Activated CD8-positive, alpha-beta memory T cell treated with anti-CD3 and anti-CD28 coated beads for 36 hours (primary cell): ENCODE data around the gene IFIT1B. TPM values are rescaled to one million over a fixed set of nuclear protein-coding genes. Genes with fewer than 3 reads are reported as not detected.
"Not testable (repeated sequence)": the region's sequence is repeated elsewhere in the genome, so short reads cannot be mapped to it uniquely, and the experiment has no call there.

Experiments
- CTCF ChIA-PET: fragments of 350-600 bp; sonication (Branson Sonifier 250); formaldehyde crosslinking; loops from one replicate; lab custom pipeline; 2021; ENCODE audit warnings: antibody characterized with exemption; lab: Charles Lee
- POLR2A ChIA-PET: fragments of 350-600 bp; sonication (Branson Sonifier 250); formaldehyde crosslinking; loops from one replicate; lab custom pipeline; 2021; ENCODE audit warnings: antibody characterized with exemption; lab: Charles Lee
- total RNA-seq, 2 experiments: library from RNA; stranded (reverse); gene quantifications; one replicate each; pipeline ENCODE4 v1.2.3, GENCODE V29; 2021

The IFIT1B gene
- total RNA-seq, 2 experiments from 2014 or later = not detected

GRCh38 chr10:89347701-89348457 lies 30.0 kb upstream of the IFIT1B start:
- ChIA-PET POLR2A (no interaction called here), CTCF (no interaction called here)

GRCh38 chr10:89348481-89348880 lies 29.4 kb upstream of the IFIT1B start:
- CTCF ChIA-PET = no interaction called here

DNA sequence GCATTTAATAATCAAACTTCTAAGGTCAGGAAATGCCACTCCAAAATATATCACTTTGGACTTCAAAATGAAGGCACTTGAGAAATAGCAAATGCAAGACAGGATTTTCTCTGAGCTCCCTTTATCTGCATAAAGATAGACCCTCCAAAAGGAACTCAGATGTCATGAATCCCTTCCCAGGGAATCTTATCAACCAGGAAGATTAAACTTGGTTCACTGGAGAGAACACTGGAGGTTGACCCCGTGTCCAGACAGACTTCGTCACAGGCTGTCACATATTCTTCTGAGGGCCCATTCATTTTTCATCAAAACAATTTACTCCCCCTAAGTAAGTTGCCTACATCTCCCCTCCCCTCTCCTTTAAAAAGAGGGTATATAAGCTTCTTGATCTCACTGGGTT lies 28.9 kb upstream of the IFIT1B start:
- POLR2A ChIA-PET = no interaction called here
- CTCF ChIA-PET = no interaction called here

More at GRCh38 chr10:89348481-89348880, 29.4 kb upstream of the IFIT1B start:
- POLR2A ChIA-PET = no interaction called here

- POLR2A ChIA-PET, CTCF ChIA-PET: not testable (repeated sequence)
Observed at GRCh38 chr10:89350631-89351315, 27.1 kb upstream of the IFIT1B start.

DNA sequence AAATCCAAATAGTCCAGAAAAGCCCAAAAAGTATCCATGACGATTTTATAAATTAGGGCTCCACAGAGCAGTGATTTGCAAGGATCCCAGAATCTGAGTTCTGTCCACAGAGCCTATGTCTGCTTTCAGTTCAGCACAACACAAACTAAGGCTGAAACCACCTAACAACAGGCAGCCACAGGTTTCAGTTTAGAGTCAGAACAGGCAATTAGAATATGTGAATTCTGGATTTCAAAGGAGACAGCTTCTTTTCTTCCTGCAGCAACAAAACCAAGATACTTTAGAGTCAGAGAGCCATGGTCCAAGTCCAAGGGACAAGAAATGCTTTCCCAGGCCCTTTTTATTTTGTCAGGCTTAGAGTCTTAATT lies 26.5 kb upstream of the IFIT1B start:
- ChIA-PET CTCF (no interaction called here), POLR2A (no interaction called here)

DNA sequence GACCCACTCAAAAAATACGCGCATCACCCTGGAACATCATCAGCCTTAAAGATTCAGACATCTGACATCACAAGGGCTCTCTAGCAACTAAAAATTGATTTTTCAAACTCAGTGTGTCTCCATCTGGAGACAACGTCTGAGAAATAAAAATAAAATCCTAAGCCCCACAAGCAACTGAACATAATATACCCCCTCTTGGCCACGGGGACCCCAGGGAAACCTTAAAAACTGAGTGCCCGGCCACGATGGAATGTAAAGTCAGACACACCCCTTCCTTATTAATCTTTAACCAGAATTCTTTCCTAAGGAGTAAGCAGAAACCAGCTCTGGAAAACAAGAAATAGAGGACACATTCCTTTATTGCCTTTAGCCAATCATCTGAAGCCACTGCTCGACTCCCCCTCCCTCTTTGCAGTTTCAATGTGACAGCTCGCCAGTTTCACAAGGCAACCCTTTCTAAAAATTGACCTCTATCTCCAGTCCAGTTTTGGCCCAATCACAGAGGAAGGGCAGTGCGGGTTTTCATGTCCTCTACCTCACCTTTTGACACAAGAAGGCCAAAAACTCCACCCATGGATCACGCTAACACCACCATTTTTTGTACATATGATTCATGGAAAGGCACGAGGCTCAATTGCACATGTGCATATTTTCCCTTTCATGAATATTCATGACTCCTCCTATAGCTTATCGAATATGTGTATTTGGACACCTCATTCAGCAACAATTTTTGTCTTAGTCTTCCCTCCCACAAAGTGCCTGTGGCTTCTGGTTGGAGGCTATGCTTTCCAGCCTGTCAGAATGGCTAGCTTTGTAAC lies 25.9 kb upstream of the IFIT1B start:
- ChIA-PET POLR2A (no interaction called here), CTCF (interaction anchor here (0.7 kb wide), 1 partner anchor 268 kb away, joined by 4 read pairs; no protein-coding TSS in a partner anchor)

DNA sequence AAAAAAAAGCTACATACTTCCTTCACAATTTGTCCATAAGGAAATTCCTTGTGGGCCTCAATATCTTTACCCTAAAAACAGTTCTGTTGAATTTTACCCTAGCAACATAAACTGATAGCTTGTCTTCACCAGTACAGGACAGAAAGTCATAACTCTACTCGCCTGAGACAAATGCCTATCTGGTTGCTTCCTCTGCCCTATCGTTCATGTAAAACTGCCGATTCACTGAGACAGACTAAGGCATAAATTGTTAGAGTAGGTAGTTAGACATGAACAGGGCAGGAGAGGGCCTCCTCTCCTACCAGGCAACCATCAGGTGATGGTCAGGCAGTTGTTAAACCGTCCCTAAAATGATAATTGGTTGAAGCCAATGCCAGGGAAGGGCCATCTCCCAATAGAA lies 25.1 kb upstream of the IFIT1B start:
- POLR2A ChIA-PET = no interaction called here
- CTCF ChIA-PET = interaction anchor here (0.7 kb wide), 1 partner anchor 269 kb away, joined by 4 read pairs; no protein-coding TSS in a partner anchor

DNA sequence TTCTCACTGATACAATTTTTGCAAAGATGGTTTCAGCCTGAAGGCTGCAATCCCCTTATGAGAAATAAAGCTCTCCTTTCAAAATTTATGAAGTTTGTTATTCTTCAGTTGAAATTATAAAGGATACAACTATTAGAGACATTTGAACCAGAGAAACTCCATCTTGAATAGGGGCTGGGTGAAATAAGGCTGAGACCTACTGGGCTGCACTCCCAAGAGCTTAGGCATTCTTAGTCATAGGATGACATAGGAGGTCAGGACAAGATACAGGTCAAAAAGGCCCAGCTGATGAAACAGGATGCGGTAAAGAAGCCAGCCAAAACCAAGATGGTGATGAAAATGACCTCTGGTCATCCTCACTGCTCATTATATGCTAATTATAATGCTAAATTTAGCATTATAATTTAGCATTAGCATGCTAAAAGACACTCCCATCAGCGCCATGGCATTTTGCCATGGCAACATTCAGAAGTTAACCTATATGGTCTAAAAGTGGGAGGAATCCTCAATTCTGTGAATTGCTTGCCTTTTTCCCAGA lies 22.4 kb upstream of the IFIT1B start:
- ChIA-PET POLR2A (interaction anchor here (0.6 kb wide), 1 partner anchor 790 kb away, joined by 7 read pairs; no protein-coding TSS in a partner anchor), CTCF (no interaction called here)

GRCh38 chr10:89357096-89357495 lies 20.8 kb upstream of the IFIT1B start:
- ChIA-PET CTCF (no interaction called here), POLR2A (no interaction called here)

- ChIA-PET POLR2A (no interaction called here), CTCF (no interaction called here)
Observed at GRCh38 chr10:89357975-89358374, 19.9 kb upstream of the IFIT1B start.

DNA sequence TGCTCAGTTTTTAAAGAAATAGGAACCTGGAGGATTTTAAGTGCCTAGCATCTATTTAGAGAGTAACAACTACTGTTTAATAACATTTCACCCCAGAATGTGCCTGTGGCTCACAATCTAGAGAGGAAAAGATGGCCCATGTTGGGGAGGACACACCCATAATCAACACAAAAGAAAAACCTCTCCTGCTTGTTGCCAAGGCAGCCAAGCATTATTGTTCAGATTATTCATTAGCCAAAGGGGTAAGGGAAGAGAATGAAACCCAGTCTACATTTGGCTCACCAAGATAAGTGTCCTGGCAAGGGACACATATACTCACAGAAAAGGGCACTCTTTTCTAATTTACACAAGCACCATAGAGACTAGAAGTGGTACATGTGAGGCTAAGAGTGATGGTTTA lies 17.7 kb upstream of the IFIT1B start:
- ChIA-PET POLR2A (no interaction called here), CTCF (interaction anchor here (0.7 kb wide), 1 partner anchor 243 kb away, joined by 3 read pairs; no protein-coding TSS in a partner anchor)

DNA sequence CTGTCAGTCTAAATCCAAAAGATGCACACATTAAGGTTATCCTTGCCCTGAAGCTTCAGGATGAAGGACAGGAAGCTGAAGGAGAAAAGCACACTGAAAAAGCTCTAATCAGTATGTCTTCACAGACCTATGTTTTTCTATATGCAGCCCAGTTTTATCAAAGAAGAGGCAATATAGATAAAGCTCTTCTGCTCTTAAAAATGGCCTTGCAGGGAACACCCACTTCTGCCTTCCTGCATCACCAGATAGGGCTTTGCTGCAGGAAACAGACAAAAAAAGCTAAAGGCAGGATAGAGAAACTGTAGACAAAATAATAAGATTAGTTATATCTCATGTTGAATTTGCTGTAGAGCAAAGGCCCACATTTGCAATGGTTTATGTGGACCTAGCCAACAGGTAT lies 14.9 kb upstream of the IFIT1B start:
- POLR2A ChIA-PET = no interaction called here
- CTCF ChIA-PET = no interaction called here

- ChIA-PET CTCF (no interaction called here), POLR2A (no interaction called here)
Observed at GRCh38 chr10:89363729-89364442, 14.0 kb upstream of the IFIT1B start.

DNA sequence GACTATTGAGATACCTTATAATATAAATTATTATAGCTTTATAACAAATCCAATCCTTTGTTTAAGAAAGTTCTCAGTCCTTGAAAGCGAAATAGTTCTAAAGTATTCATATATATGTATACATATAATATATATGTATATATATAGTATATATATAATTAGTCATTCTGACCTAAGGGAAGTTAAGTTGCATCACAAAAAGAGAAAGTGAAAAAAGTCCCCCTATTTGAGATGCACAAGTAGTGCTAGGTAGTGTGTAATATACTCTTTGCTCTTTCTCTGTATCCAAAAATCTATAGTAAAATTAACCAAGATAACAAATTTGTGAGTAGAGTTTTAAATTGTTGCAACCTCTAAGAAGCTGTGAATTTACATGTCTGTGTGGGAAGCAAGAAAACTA lies 13.3 kb upstream of the IFIT1B start:
- ChIA-PET CTCF (no interaction called here), POLR2A (no interaction called here)

GRCh38 chr10:89367529-89367928 lies 10.3 kb upstream of the IFIT1B start:
- ChIA-PET CTCF (interaction anchor here (0.7 kb wide), 1 partner anchor 104 kb away, joined by 3 read pairs; no protein-coding TSS in a partner anchor), POLR2A (no interaction called here)

DNA sequence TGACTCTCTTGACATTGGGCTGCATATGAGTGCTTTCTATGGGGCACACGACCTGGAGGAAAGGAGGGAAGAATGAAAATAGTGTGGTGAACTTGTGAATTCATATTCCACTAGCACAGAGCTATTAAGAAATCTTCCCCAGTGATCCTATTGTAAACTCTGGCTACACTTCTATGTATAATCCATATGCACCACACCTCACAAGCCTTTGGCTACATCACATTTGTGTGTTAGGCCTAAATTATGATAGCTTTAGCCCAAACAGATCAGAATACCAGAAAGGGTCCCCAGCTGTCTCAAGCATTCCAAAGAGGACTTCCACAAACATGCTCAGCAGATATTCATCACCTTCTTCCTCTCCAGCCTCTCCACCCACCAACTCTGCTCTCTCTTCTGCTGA lies 9.7 kb upstream of the IFIT1B start:
- POLR2A ChIA-PET = interaction anchor here (0.5 kb wide), 1 partner anchor 367 kb away, joined by 3 read pairs; no protein-coding TSS in a partner anchor
- CTCF ChIA-PET = interaction anchor here (0.7 kb wide), 1 partner anchor 104 kb away, joined by 3 read pairs; no protein-coding TSS in a partner anchor

GRCh38 chr10:89369156-89370105 lies 8.4 kb upstream of the IFIT1B start:
- POLR2A ChIA-PET = no interaction called here
- CTCF ChIA-PET = no interaction called here

GRCh38 chr10:89371079-89371478 lies 6.8 kb upstream of the IFIT1B start:
- POLR2A ChIA-PET = no interaction called here
- CTCF ChIA-PET = no interaction called here
